SK-N-SH (cell line): Measurements from ENCODE around the gene KIT. TPM values are rescaled to one million over a fixed set of nuclear protein-coding genes. Genes with fewer than 3 reads are reported as not detected.

Source experiments
- CTCF ChIA-PET: fragments of 300-600, 350-600 bp; formaldehyde crosslinking; extraction: SDS; loops from one replicate; lab custom pipeline; 2021; lab: Yijun Ruan, JAX
- POLR2A ChIA-PET: fragments of 350-600 bp; sonication (Branson Sonifier 250); formaldehyde crosslinking; extraction: SDS; loops from one replicate; lab custom pipeline; 2020; ENCODE audit warnings: antibody characterized with exemption, inconsistent platforms; lab: Yijun Ruan, JAX
- DNase-seq: peaks from one replicate; pipeline ENCODE4 v3.0.0; 2012
- H2AFZ ChIP-seq: fragments of 200-600 bp; sonication (generic); 2 replicates; pipeline ENCODE4 v1.8.1; 2016; ENCODE audit warnings: antibody characterized with exemption, mild to moderate bottlenecking, low read depth
- H3F3A ChIP-seq: fragments of 200-600 bp; sonication (generic); replicated peaks from 2 replicates; pipeline ENCODE3; 2016; ENCODE audit warnings: antibody characterized with exemption, mild to moderate bottlenecking; ENCODE audit not compliant: insufficient read depth
- H3K27ac ChIP-seq, 2 experiments: fragments of 200-500 bp in 1 of 2; fragments of 200-600 bp in 1 of 2; sonication (Bioruptor generic) in 1 of 2; sonication (generic), shearing (Covaris generic) in 1 of 2; 2 replicates each; pipeline versions ENCODE4 v1.5.1 to v1.6.1; 2014 to 2016; ENCODE audit warnings: low read depth in 2 of 2, inconsistent platforms in 1 of 2, low read length in 1 of 2, mild to moderate bottlenecking in 1 of 2, mixed read lengths in 1 of 2
- H3K27me3 ChIP-seq: fragments of 200-600 bp; sonication (generic), shearing (Covaris generic); 2 replicates; pipeline ENCODE4 v1.6.1; 2016; ENCODE audit warnings: mixed run types; ENCODE audit not compliant: insufficient read depth
- H3K36me3 ChIP-seq, 2 experiments: fragments of 200-500 bp in 1 of 2; fragments of 200-600 bp in 1 of 2; sonication (Bioruptor generic) in 1 of 2; sonication (generic) in 1 of 2; replicated peaks in 1 of 2; 2 replicates each; pipeline versions ENCODE3 to v1.5.1; 2014 to 2016; ENCODE audit warnings: low read length in 1 of 2, mild to moderate bottlenecking in 1 of 2; ENCODE audit not compliant: insufficient read depth in 2 of 2, control insufficient read depth in 1 of 2
- H3K4me1 ChIP-seq, 2 experiments: fragments of 200-500 bp in 1 of 2; fragments of 200-600 bp in 1 of 2; sonication (Bioruptor generic) in 1 of 2; sonication (generic), shearing (Covaris generic) in 1 of 2; 2 replicates each; pipeline versions ENCODE4 v1.5.1 to v1.6.1; 2014 to 2016; ENCODE audit warnings: low read depth in 1 of 2, low read length in 1 of 2, mixed run types in 1 of 2; ENCODE audit not compliant: insufficient read depth in 2 of 2, control insufficient read depth in 1 of 2
- H3K4me2 ChIP-seq: fragments of 200-600 bp; sonication (generic), shearing (Covaris generic); 2 replicates; pipeline ENCODE4 v1.6.1; 2017; ENCODE audit warnings: mixed run types
- H3K4me3 ChIP-seq, 2 experiments: fragments of 200-500 bp in 1 of 2; fragments of 200-600 bp in 1 of 2; sonication (Bioruptor generic) in 1 of 2; sonication (generic), shearing (Covaris generic) in 1 of 2; 2 replicates each; pipeline versions ENCODE4 v1.5.1 to v1.8.1; 2014 to 2016; ENCODE audit warnings: low read depth in 2 of 2, inconsistent platforms in 1 of 2, low read length in 1 of 2, mild to moderate bottlenecking in 1 of 2, mixed read lengths in 1 of 2, moderate library complexity in 1 of 2
- H3K79me2 ChIP-seq: fragments of 200-600 bp; sonication (generic); 2 replicates; pipeline ENCODE4 v1.8.1; 2017; ENCODE audit warnings: mild to moderate bottlenecking; ENCODE audit not compliant: insufficient read depth
- H3K9ac ChIP-seq: fragments of 200-600 bp; sonication (generic); 2 replicates; pipeline ENCODE4 v1.6.1; 2017; ENCODE audit warnings: mixed run types
- H3K9me2 ChIP-seq: fragments of 200-600 bp; sonication (generic); 2 replicates; pipeline ENCODE4 v1.6.1; 2017; ENCODE audit warnings: mixed run types
- H3K9me3 ChIP-seq: fragments of 200-600 bp; sonication (generic); 2 replicates; pipeline ENCODE4 v1.6.1; 2017; ENCODE audit warnings: mixed run types, mild to moderate bottlenecking, moderate library complexity
- H4K20me1 ChIP-seq: fragments of 200-600 bp; sonication (generic); 2 replicates; pipeline ENCODE4 v1.6.1; 2017; ENCODE audit warnings: mild to moderate bottlenecking, mixed run types; ENCODE audit not compliant: insufficient read depth
- CHD2 ChIP-seq: fragments of 150-350 bp; IDR thresholded peaks from 2 replicates; pipeline ENCODE4 v1.6.1; 2018; ENCODE audit warnings: low read length; ENCODE audit not compliant: partially characterized antibody
- ELF1 ChIP-seq: IDR thresholded peaks from 2 replicates; pipeline ENCODE4 v1.4.0; 2012
- FOSL2 ChIP-seq: IDR thresholded peaks from 2 replicates; pipeline ENCODE4 v1.4.0; 2012; ENCODE audit warnings: low read depth, mild to moderate bottlenecking, moderate library complexity, borderline replicate concordance
- FOXM1 ChIP-seq: IDR thresholded peaks from 2 replicates; pipeline ENCODE4 v1.4.0; 2012; ENCODE audit warnings: low read depth, mild to moderate bottlenecking
- GATA2 ChIP-seq: sonication (generic); formaldehyde crosslinking; IDR thresholded peaks from 2 replicates; pipeline ENCODE4 v1.5.0; 2020; ENCODE audit warnings: mild to moderate bottlenecking, missing genetic modification reagents
- IRF3 ChIP-seq: fragments of 150-350 bp; IDR thresholded peaks from 2 replicates; pipeline ENCODE4 v1.6.1; 2016; ENCODE audit warnings: mild to moderate bottlenecking, low read depth, low read length
- MAX ChIP-seq: IDR thresholded peaks from 2 replicates; pipeline ENCODE4 v1.4.0; 2012; ENCODE audit warnings: low read depth
- MEF2A ChIP-seq: IDR thresholded peaks from 2 replicates; pipeline ENCODE4 v1.4.0; 2012; ENCODE audit warnings: low read depth, borderline replicate concordance
- MXI1 ChIP-seq: IDR thresholded peaks from 2 replicates; pipeline ENCODE4 v1.6.1; 2012; ENCODE audit warnings: mild to moderate bottlenecking, low read depth, low read length, improper control_type of control experiment
- RCOR1 ChIP-seq: fragments of 150-350 bp; IDR thresholded peaks from 2 replicates; pipeline ENCODE4 v1.6.1; 2017; ENCODE audit warnings: antibody characterized with exemption, low read length
- RFX5 ChIP-seq: IDR thresholded peaks from 2 replicates; pipeline ENCODE4 v1.6.1; 2012; ENCODE audit warnings: mild to moderate bottlenecking, improper control_type of control experiment, low read length
- RXRA ChIP-seq: IDR thresholded peaks from 2 replicates; pipeline ENCODE4 v1.4.0; 2012; ENCODE audit warnings: low read depth, mild to moderate bottlenecking, borderline replicate concordance
- TAF1 ChIP-seq: IDR thresholded peaks from 2 replicates; pipeline ENCODE4 v1.6.1; 2012; ENCODE audit warnings: low read depth, mild to moderate bottlenecking, low read length, moderate library complexity, borderline replicate concordance
- TEAD4 ChIP-seq: IDR thresholded peaks from 2 replicates; pipeline ENCODE4 v1.4.0; 2012; ENCODE audit warnings: mild to moderate bottlenecking, borderline replicate concordance; ENCODE audit not compliant: insufficient read depth
- USF1 ChIP-seq: IDR thresholded peaks from 2 replicates; pipeline ENCODE4 v1.4.0; 2012; ENCODE audit warnings: low read depth, borderline replicate concordance
- YY1 ChIP-seq: IDR thresholded peaks from 2 replicates; pipeline ENCODE4 v1.4.0; 2012; ENCODE audit warnings: low read depth, mild to moderate bottlenecking
- WGBS: methylation state at CpG from one replicate; pipeline ENCODE4 v1.1.6; 2017; ENCODE audit warnings: low lambda C conversion rate; 5-methylcytosine and 5-hydroxymethylcytosine counted together
- polyA plus RNA-seq, 3 experiments: library from polyadenylated mRNA; depleted of rRNA; stranded (reverse); fragments of >200 nt; gene quantifications; 2 replicates each; pipeline ENCODE4 v1.2.3, GENCODE V29; 2012
- TF ChIP-seq, protein P1 (sequence below): fragments of 200-600 bp; sonication (generic); IDR thresholded peaks from 2 replicates; pipeline ENCODE4 v1.6.1; 2017; ENCODE audit warnings: antibody characterized with exemption, mild to moderate bottlenecking, moderate library complexity
- TF ChIP-seq, protein P2 (sequence below): fragments of 150-350 bp; IDR thresholded peaks from 2 replicates; pipeline ENCODE4 v1.6.1; 2017; ENCODE audit warnings: antibody characterized with exemption, low read length, low read depth, borderline replicate concordance
- TF ChIP-seq, protein P3 (sequence below): IDR thresholded peaks from 2 replicates; pipeline ENCODE4 v1.4.0; 2012; ENCODE audit warnings: low read depth, borderline replicate concordance

KIT gene
- polyA plus RNA-seq, 1 of the 3 experiments (the other 2 are of a cell fraction): 0.79 TPM

DNA sequence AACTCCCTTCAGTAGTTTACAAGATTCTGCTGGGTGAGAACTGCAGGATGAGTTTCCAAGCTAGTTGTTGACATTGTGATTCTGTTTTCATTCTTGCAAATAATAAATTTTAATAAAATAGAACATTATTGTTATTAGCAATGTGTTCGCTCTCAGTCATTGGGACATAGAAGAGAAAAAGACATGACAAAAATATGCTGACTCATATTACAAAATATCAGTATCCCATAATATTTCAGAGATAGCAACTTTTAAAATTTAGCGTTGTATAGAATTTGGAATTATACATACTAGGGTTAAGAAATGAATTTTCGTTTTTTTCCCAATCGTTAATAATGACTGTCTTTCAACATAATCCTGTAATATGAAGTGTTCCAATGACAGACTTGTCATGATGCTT is 45.4 kb downstream of the KIT start:
- no peaks in the 10 kb centered on the region for H3K36me3 ChIP-seq
- DNase-seq: no peak
- H3K4me3 ChIP-seq: no peak overlapping the region
- H3K79me2 ChIP-seq: no peaks in the 10 kb centered on the region
- ChIA-PET CTCF (interaction anchor here (0.8 to 1.2 kb wide), 2 partner anchors 268 to 644 kb away, joined by 3 read pairs; no protein-coding TSS in a partner anchor), POLR2A (interaction anchor here (0.6 kb wide), 1 partner anchor 12 kb away, joined by 3 read pairs; no protein-coding TSS in a partner anchor)
- no peaks in the 10 kb centered on the region for H3K9me3 ChIP-seq
- H3K27ac ChIP-seq: no peak overlapping the region
- no peak overlapping the region for H3K4me2 ChIP-seq
- TF ChIP-seq, protein P1, sequence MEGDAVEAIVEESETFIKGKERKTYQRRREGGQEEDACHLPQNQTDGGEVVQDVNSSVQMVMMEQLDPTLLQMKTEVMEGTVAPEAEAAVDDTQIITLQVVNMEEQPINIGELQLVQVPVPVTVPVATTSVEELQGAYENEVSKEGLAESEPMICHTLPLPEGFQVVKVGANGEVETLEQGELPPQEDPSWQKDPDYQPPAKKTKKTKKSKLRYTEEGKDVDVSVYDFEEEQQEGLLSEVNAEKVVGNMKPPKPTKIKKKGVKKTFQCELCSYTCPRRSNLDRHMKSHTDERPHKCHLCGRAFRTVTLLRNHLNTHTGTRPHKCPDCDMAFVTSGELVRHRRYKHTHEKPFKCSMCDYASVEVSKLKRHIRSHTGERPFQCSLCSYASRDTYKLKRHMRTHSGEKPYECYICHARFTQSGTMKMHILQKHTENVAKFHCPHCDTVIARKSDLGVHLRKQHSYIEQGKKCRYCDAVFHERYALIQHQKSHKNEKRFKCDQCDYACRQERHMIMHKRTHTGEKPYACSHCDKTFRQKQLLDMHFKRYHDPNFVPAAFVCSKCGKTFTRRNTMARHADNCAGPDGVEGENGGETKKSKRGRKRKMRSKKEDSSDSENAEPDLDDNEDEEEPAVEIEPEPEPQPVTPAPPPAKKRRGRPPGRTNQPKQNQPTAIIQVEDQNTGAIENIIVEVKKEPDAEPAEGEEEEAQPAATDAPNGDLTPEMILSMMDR: no peak
- no peak for TF ChIP-seq MEF2A
- TF ChIP-seq GATA2 (CRISPR knock-in tag): no peak
- TF ChIP-seq FOXM1: no peak
- TF ChIP-seq TEAD4: no peak
- no peak for TF ChIP-seq RCOR1
- TF ChIP-seq FOSL2: no peak
- TF ChIP-seq, protein P2, sequence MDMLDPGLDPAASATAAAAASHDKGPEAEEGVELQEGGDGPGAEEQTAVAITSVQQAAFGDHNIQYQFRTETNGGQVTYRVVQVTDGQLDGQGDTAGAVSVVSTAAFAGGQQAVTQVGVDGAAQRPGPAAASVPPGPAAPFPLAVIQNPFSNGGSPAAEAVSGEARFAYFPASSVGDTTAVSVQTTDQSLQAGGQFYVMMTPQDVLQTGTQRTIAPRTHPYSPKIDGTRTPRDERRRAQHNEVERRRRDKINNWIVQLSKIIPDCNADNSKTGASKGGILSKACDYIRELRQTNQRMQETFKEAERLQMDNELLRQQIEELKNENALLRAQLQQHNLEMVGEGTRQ: no peak
- TF ChIP-seq RXRA: no peak
- TF ChIP-seq YY1: no peak
- TF ChIP-seq, protein P3, sequence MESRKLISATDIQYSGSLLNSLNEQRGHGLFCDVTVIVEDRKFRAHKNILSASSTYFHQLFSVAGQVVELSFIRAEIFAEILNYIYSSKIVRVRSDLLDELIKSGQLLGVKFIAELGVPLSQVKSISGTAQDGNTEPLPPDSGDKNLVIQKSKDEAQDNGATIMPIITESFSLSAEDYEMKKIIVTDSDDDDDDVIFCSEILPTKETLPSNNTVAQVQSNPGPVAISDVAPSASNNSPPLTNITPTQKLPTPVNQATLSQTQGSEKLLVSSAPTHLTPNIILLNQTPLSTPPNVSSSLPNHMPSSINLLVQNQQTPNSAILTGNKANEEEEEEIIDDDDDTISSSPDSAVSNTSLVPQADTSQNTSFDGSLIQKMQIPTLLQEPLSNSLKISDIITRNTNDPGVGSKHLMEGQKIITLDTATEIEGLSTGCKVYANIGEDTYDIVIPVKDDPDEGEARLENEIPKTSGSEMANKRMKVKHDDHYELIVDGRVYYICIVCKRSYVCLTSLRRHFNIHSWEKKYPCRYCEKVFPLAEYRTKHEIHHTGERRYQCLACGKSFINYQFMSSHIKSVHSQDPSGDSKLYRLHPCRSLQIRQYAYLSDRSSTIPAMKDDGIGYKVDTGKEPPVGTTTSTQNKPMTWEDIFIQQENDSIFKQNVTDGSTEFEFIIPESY: no peak
- TF ChIP-seq IRF3: no peak
- TF ChIP-seq MXI1: no peak
- TF ChIP-seq USF1: no peak
- no peak for TF ChIP-seq TAF1
- no peak for TF ChIP-seq MAX
- TF ChIP-seq ELF1: no peak
- TF ChIP-seq RFX5: no peak
- no peak for TF ChIP-seq CHD2
- H3K27me3 ChIP-seq: no peaks in the 10 kb centered on the region
- H2AFZ ChIP-seq: no peak overlapping the region
- H3K9ac ChIP-seq: no peak overlapping the region
- 55% methylated on average over 4 of the region's 4 CpGs for WGBS
- no peaks in the 10 kb centered on the region for H4K20me1 ChIP-seq
- H3K4me1 ChIP-seq: no peaks in the 10 kb centered on the region; a peak in 2 of 4 replicates
- no peaks in the 10 kb centered on the region for H3K9me2 ChIP-seq
- no peaks in the 10 kb centered on the region for H3F3A ChIP-seq
